Heart right ventricle (tissue), 16 donors: ENCODE measurements around the gene ACTR3C. TPM values are rescaled to one million over a fixed set of nuclear protein-coding genes. Genes with fewer than 3 reads are reported as not detected.
"Not testable (repeated sequence)": the region's sequence is repeated elsewhere in the genome, so short reads cannot be mapped to it uniquely, and the experiment has no call there.

ENCODE experiments used
- ATAC-seq, 8 donors: fragments of 200-7000 bp; cut with Tn5 transposase; one replicate each; pipeline ENCODE4 v1.9.1; 2020; ENCODE audit warnings: mild to moderate bottlenecking in 8 of 8, moderate library complexity in 8 of 8, moderate number of reproducible peaks in 1 of 8
- DNase-seq, 2 donors: peaks; one replicate each; pipeline ENCODE4 v3.0.0-alpha.2; 2020
- H3K27ac ChIP-seq, 10 donors: fragments of 200-600 bp; sonication (generic) in 2 of 10; one replicate each; pipeline versions ENCODE4 v1.5.0 to v1.8.0; 2020 to 2022; ENCODE audit warnings: mild to moderate bottlenecking in 3 of 10
- H3K27me3 ChIP-seq, 7 donors: fragments of 200-600 bp; one replicate each; pipeline ENCODE4 v1.8.0; 2021 to 2022; ENCODE audit warnings: mild to moderate bottlenecking in 2 of 7
- H3K36me3 ChIP-seq, 9 donors: fragments of 200-600 bp; sonication (generic) in 1 of 9; one replicate each; pipeline versions ENCODE4 v1.5.0 to v1.8.0; 2020 to 2022; ENCODE audit warnings: mild to moderate bottlenecking in 2 of 9
- H3K4me1 ChIP-seq, 9 donors: fragments of 200-600 bp; sonication (generic) in 1 of 9; one replicate each; pipeline versions ENCODE4 v1.5.0 to v1.8.0; 2020 to 2022; ENCODE audit warnings: mild to moderate bottlenecking in 4 of 9
- H3K4me3 ChIP-seq, 10 donors: fragments of 200-600 bp; sonication (generic) in 2 of 10; one replicate each; pipeline versions ENCODE4 v1.5.0 to v1.8.0; 2020 to 2022; ENCODE audit warnings: mild to moderate bottlenecking in 7 of 10, moderate library complexity in 2 of 10
- H3K9me3 ChIP-seq, 11 donors: fragments of 200-600 bp in 10 of 11; sonication (generic) in 2 of 11; one replicate each; pipeline versions ENCODE4 v1.5.0 to v1.8.0; 2013 to 2022; ENCODE audit warnings: mild to moderate bottlenecking in 2 of 11, control low read depth in 1 of 11, moderate library complexity in 1 of 11
- WGBS, 2 donors: extraction: QIAGEN DNeasy Blood & Tissue Kit; methylation state at CpG; one replicate each; pipeline ENCODE4 v1.1.7; 2013; ENCODE audit warnings: inconsistent platforms in 1 of 2; 5-methylcytosine and 5-hydroxymethylcytosine counted together
- intact Hi-C, 10 donors: fragments of 100-400 bp; cut with DNase I; formaldehyde crosslinking; loops; one replicate each; pipeline versions ENCODE4 v1.11.1 to v1.14.2; 2022
- polyA plus RNA-seq, 2 donors: library from polyadenylated mRNA; stranded (reverse); fragments of 200-250 nt; gene quantifications; one replicate each; pipeline ENCODE4 v1.2.3, GENCODE V29; 2013
- total RNA-seq, 10 donors: library from RNA; stranded (reverse); fragmentation: NEBNext Ultra II Directional in 3 of 10; extraction: Animal tissue kit (Norgen Biotek cat#: 25700) in 3 of 10; gene quantifications; one replicate each; pipeline versions ENCODE4 v1.2.1 to v1.2.4, GENCODE V29; 2021 to 2023
- donor health status: Arrhythmogenic right ventricular cardiomyopathy.
- donor health status: ischemic (EF 13 %, LVEDD 7.1; RV severe dilation, severe dysfunction).
- donor health status: healthy with polysubstance abuse.
- donor health status: DM: no; HTN: yes; CAD: no.
- donor health status: DM: no; HTN: no; CAD: no.
- donor health status: ischemic (EF 25% LVEDD 6.9; RV normal size, moderate dysfunction).
- donor health status: ischemic (EF 25% LVEDD 5.7; RV mildly dilated, moderate dysfunction).
- donor health status: healthy.
- donor health status: DM: yes; HTN: yes; CAD: no.
- donor health status: Ischemic cardiomyopathy.
- donor health status: ischemic (EF 35%, LVEDD 5.7; RV mildly dilated, moderate dysfunction).
- donor health status: nonischemic (EF 11% LVEDD 7.7; RV severe dilation, severe dysfunction).
- donor health status: DM: yes; HTN: yes; CAD: no.
- donor health status: PGD.
- donor health status: ischemic (EF 29% LVEDD 5.4; RV normal size, mild dysfunction).
- donor health status: nonischemic (EF 23%, LVEDD 6.1; RV moderate dilation, normal function).

Gene ACTR3C
- total and polyA plus RNA-seq, 12 donors, result 2.6 to 7.0 (median 3.5) TPM

GRCh38 chr7:150268798-150269197 is 54.5 kb downstream of the ACTR3C start:
- ATAC-seq, result peak in 2 of 8 donors; percentile 29 to 62
- H3K27ac ChIP-seq, H3K36me3 ChIP-seq, H3K4me1 ChIP-seq, intact Hi-C loops, H3K9me3 ChIP-seq, H3K27me3 ChIP-seq, DNase-seq, H3K4me3 ChIP-seq: not testable (repeated sequence)
- WGBS, 2 donors, result no CpG with 5 or more reads among the region's 17 CpGs

GRCh38 chr7:150268287-150268686 is 55.1 kb downstream of the ACTR3C start:
- DNase-seq, H3K27ac ChIP-seq, intact Hi-C loops, H3K27me3 ChIP-seq, H3K4me1 ChIP-seq, H3K36me3 ChIP-seq, ATAC-seq, H3K4me3 ChIP-seq, H3K9me3 ChIP-seq: not testable (repeated sequence)
- 58 to 76% methylated on average over 1 of the region's 8 CpGs for WGBS, 2 donors

GRCh38 chr7:150266953-150267665 is 56.2 kb downstream of the ACTR3C start:
- intact Hi-C loops, ATAC-seq, H3K27me3 ChIP-seq: not testable (repeated sequence)

GRCh38 chr7:150262656-150263055 is 60.7 kb downstream of the ACTR3C start:
- 82 to 84% methylated on average over 5 of the region's 5 CpGs for WGBS, 2 donors
- ATAC-seq, H3K4me3 ChIP-seq, H3K36me3 ChIP-seq, DNase-seq, H3K9me3 ChIP-seq, intact Hi-C loops, H3K27me3 ChIP-seq, H3K27ac ChIP-seq, H3K4me1 ChIP-seq: not testable (repeated sequence)

More at GRCh38 chr7:150266953-150267665, 56.2 kb downstream of the ACTR3C start:
- not testable (repeated sequence) for H3K9me3 ChIP-seq, H3K4me3 ChIP-seq, H3K4me1 ChIP-seq, DNase-seq, H3K36me3 ChIP-seq, H3K27ac ChIP-seq
- 81 to 84% methylated on average over 20 of the region's 20 CpGs for WGBS, 2 donors

GRCh38 chr7:150247745-150248144 is 75.6 kb downstream of the ACTR3C start:
- H3K27me3 ChIP-seq, H3K9me3 ChIP-seq, H3K27ac ChIP-seq, H3K36me3 ChIP-seq, DNase-seq, ATAC-seq, H3K4me1 ChIP-seq, H3K4me3 ChIP-seq, intact Hi-C loops: not testable (repeated sequence)
- WGBS, 2 donors, result 88 to 91% methylated on average over 2 of the region's 3 CpGs

GRCh38 chr7:150245208-150245607 is 78.1 kb downstream of the ACTR3C start:
- intact Hi-C loops, H3K27ac ChIP-seq, H3K4me1 ChIP-seq, DNase-seq, ATAC-seq, H3K4me3 ChIP-seq, H3K27me3 ChIP-seq, H3K9me3 ChIP-seq, H3K36me3 ChIP-seq: not testable (repeated sequence)
- 85% methylated on average over 2 of the region's 2 CpGs for WGBS, 2 donors

- intact Hi-C loops, result not testable (repeated sequence)
Measured at GRCh38 chr7:150242935-150243334, 80.4 kb downstream of the ACTR3C start.

GRCh38 chr7:150225444-150225843 is 97.9 kb downstream of the ACTR3C start:
- H3K4me3 ChIP-seq, DNase-seq, H3K4me1 ChIP-seq, ATAC-seq, intact Hi-C loops, H3K36me3 ChIP-seq, H3K27ac ChIP-seq, H3K9me3 ChIP-seq: not testable (repeated sequence)
- WGBS, 2 donors, result 52 to 57% methylated on average over 3 of the region's 3 CpGs
- peaks cover 0 to 28% (median 10%) of the 10 kb centered on the region in 7 donors for H3K27me3 ChIP-seq

More at GRCh38 chr7:150242935-150243334, 80.4 kb downstream of the ACTR3C start:
- not testable (repeated sequence) for H3K4me1 ChIP-seq, H3K4me3 ChIP-seq, H3K27ac ChIP-seq, H3K27me3 ChIP-seq, ATAC-seq, H3K9me3 ChIP-seq, DNase-seq, H3K36me3 ChIP-seq
- WGBS, 2 donors, result 68 to 76% methylated on average over 2 of the region's 2 CpGs

- not testable (repeated sequence) for H3K27ac ChIP-seq, H3K4me3 ChIP-seq
- WGBS, 2 donors, result 67 to 71% methylated on average over 11 of the region's 11 CpGs
Measured at GRCh38 chr7:150222083-150222972, 101.0 kb downstream of the ACTR3C start.

GRCh38 chr7:150220673-150221181 is 102.6 kb downstream of the ACTR3C start:
- Histone ChIP-seq H3K27me3 (peaks cover 0 to 33% (median 15%) of the 10 kb centered on the region in 7 donors), H3K4me3 (peak overlapping the region in 1 of 10 donors; percentile 15)
- intact Hi-C loops, H3K4me1 ChIP-seq, H3K27ac ChIP-seq, DNase-seq, H3K36me3 ChIP-seq, H3K9me3 ChIP-seq: not testable (repeated sequence)
- ATAC-seq, result peak in 4 of 8 donors; percentile 11 to 42 (median 36)
- 2 to 4% methylated on average over 31 to 36 of the region's 38 CpGs for WGBS, 2 donors

More at GRCh38 chr7:150222083-150222972, 101.0 kb downstream of the ACTR3C start:
- H3K36me3 ChIP-seq, H3K9me3 ChIP-seq, H3K4me1 ChIP-seq, DNase-seq, ATAC-seq, intact Hi-C loops: not testable (repeated sequence)
- peaks cover 0 to 33% (median 15%) of the 10 kb centered on the region in 7 donors for H3K27me3 ChIP-seq
